ENCODE results near the gene UBR4.

DNA sequence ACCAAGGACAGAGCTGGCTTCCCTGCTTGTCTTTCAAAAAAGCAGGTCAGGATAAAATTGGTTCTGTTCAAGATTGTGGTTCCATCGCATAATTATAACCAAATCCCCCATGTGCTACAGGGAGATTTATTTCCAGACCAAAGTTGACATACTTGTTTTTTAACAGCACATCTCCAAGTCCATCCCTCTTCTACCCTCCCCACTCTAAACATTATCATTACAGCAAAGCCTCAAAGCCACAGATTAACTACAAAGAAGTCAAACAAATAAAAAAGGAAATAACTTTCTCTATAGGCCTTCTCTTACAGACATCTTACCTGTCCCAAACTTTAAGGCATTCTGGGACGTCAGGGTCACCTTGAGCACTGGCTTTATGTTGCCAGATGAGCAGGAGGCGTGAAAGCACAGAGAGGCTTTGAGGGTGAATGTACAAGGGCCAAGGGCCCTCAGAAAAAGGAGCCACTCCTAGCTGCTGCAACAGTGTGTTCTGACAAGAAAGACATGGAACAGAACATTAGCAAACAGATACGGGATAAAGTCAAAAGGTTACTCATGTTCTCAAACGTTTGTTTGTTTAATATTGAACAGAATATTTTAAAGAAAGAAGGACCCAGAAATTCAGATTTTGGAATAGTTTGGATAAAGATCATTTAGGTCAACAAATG is 31.2 kb downstream of the UBR4 start:
- TF ChIP-seq ZNF8 (CRISPR knock-in tag; IDR thresholded peaks at IDR 0.05) = no peak
- TF ChIP-seq, protein P1, sequence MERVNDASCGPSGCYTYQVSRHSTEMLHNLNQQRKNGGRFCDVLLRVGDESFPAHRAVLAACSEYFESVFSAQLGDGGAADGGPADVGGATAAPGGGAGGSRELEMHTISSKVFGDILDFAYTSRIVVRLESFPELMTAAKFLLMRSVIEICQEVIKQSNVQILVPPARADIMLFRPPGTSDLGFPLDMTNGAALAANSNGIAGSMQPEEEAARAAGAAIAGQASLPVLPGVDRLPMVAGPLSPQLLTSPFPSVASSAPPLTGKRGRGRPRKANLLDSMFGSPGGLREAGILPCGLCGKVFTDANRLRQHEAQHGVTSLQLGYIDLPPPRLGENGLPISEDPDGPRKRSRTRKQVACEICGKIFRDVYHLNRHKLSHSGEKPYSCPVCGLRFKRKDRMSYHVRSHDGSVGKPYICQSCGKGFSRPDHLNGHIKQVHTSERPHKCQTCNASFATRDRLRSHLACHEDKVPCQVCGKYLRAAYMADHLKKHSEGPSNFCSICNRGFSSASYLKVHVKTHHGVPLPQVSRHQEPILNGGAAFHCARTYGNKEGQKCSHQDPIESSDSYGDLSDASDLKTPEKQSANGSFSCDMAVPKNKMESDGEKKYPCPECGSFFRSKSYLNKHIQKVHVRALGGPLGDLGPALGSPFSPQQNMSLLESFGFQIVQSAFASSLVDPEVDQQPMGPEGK (CRISPR knock-in tag; IDR thresholded peaks at IDR 0.05; ENCODE audit: borderline replicate concordance) = no peak
- TF ChIP-seq, protein P2, sequence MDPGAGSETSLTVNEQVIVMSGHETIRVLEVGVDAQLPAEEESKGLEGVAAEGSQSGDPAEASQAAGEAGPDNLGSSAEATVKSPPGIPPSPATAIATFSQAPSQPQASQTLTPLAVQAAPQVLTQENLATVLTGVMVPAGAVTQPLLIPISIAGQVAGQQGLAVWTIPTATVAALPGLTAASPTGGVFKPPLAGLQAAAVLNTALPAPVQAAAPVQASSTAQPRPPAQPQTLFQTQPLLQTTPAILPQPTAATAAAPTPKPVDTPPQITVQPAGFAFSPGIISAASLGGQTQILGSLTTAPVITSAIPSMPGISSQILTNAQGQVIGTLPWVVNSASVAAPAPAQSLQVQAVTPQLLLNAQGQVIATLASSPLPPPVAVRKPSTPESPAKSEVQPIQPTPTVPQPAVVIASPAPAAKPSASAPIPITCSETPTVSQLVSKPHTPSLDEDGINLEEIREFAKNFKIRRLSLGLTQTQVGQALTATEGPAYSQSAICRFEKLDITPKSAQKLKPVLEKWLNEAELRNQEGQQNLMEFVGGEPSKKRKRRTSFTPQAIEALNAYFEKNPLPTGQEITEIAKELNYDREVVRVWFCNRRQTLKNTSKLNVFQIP (CRISPR knock-in tag; IDR thresholded peaks at IDR 0.05; ENCODE audit: borderline replicate concordance, low read depth) = no peak
- no peak for TF ChIP-seq BACH2 (CRISPR knock-in tag; IDR thresholded peaks at IDR 0.05; ENCODE audit: borderline replicate concordance)
- no peak for TF ChIP-seq ISL1 (CRISPR knock-in tag; IDR thresholded peaks at IDR 0.05)
